ENCODE data around the gene DGKB. TPM values are rescaled to one million over a fixed set of nuclear protein-coding genes. Genes with fewer than 3 reads are reported as not detected.

The DGKB gene
- total RNA-seq, 1 donor from 2014 or later: not detected

DNA sequence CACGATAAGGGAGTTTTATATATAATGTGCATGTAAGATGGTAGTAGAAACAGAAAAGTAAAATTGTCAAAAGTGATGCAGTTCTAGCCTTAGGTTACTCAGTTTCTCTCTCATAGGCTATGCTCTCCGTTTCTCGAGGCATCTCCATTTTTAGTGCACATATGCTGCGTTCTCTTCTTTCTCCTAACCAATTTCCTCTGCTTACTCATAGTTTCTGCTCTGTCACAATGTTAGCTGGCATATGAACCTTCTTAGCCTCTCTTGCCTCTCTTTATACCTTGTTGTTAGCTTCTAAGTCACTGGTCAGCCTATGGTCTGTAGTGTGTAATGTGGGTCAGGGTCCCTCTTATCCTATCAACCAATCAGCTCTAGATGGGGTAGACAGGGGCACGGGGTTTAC lies 632.5 kb downstream of the DGKB start:
- TF ChIP-seq, protein P1, sequence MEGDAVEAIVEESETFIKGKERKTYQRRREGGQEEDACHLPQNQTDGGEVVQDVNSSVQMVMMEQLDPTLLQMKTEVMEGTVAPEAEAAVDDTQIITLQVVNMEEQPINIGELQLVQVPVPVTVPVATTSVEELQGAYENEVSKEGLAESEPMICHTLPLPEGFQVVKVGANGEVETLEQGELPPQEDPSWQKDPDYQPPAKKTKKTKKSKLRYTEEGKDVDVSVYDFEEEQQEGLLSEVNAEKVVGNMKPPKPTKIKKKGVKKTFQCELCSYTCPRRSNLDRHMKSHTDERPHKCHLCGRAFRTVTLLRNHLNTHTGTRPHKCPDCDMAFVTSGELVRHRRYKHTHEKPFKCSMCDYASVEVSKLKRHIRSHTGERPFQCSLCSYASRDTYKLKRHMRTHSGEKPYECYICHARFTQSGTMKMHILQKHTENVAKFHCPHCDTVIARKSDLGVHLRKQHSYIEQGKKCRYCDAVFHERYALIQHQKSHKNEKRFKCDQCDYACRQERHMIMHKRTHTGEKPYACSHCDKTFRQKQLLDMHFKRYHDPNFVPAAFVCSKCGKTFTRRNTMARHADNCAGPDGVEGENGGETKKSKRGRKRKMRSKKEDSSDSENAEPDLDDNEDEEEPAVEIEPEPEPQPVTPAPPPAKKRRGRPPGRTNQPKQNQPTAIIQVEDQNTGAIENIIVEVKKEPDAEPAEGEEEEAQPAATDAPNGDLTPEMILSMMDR (IDR thresholded peaks at IDR 0.05): no peak
- no peak overlapping the region for H3K4me3 ChIP-seq
- no peaks in the 10 kb centered on the region for H3K4me1 ChIP-seq
- no peak overlapping the region for H3K27ac ChIP-seq
- no peaks in the 10 kb centered on the region for H3K27me3 ChIP-seq
- DNase-seq (ENCODE audit: low spot score in 2 of 2): no peak
- intact Hi-C loops (cut with DNase I): no loop called here
- no peaks in the 10 kb centered on the region for H3K9me3 ChIP-seq
- no peaks in the 10 kb centered on the region for H3K36me3 ChIP-seq

DNA sequence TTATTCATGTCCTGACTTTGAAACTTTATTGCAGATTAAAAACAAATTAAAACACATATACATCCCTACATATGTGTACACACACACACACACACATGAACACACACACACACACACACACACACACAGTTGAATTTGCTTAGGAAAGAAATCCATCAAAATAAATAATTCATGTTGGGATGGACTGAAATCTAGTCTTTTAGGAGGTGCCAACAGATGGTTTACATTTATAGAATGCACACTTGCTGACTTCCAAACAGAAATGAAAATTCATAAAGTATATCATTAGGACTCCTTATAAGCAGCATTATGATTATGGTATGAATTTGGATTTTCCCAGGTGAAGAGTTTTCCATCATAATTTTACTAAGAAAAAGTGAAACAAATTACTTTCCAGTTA lies 642.5 kb downstream of the DGKB start:
- no peaks in the 10 kb centered on the region for H3K36me3 ChIP-seq
- no peaks in the 10 kb centered on the region for H3K27me3 ChIP-seq
- H3K27ac ChIP-seq: no peak overlapping the region
- no peak for DNase-seq (ENCODE audit: low spot score in 2 of 2)
- no peaks in the 10 kb centered on the region for H3K9me3 ChIP-seq
- TF ChIP-seq, protein P1 (IDR thresholded peaks at IDR 0.05): no peak
- no peak overlapping the region for H3K4me3 ChIP-seq
- intact Hi-C loops (cut with DNase I): no loop called here
- no peaks in the 10 kb centered on the region for H3K4me1 ChIP-seq

- intact Hi-C loops (cut with DNase I): no loop called here
- Histone ChIP-seq H3K27me3 (no peaks in the 10 kb centered on the region), H3K4me3 (no peak overlapping the region)
Observed at GRCh38 chr7:14258861-14259260, 643.7 kb downstream of the DGKB start.

DNA sequence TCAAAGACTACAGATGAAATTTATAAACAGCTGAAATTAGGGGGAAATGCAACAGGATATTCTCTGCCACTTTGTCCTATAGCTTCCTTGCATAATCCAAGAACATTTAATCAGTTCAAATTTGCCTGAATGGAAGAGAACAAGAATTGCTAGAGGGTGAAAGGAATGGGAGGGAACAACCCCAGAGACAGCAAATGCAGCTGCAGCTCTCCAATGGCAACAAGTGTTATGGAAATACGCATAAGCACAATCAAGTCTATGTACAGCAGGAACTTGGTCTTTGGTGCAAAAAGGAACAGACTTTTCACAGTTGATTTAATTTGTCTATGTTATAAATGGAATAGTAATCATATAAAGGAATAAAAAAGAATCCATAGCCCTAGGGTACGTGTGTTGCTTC lies 644.1 kb downstream of the DGKB start:
- no peak overlapping the region for H3K27ac ChIP-seq
- H3K4me1 ChIP-seq: no peaks in the 10 kb centered on the region
- H3K4me3 ChIP-seq: no peak overlapping the region
- H3K36me3 ChIP-seq: no peaks in the 10 kb centered on the region
- H3K27me3 ChIP-seq: no peaks in the 10 kb centered on the region
- TF ChIP-seq, protein P1 (IDR thresholded peaks at IDR 0.05): no peak
- no peaks in the 10 kb centered on the region for H3K9me3 ChIP-seq
- intact Hi-C loops (cut with DNase I): no loop called here
- DNase-seq (ENCODE audit: low spot score in 2 of 2): no peak

More at GRCh38 chr7:14258861-14259260, 643.7 kb downstream of the DGKB start:
- Histone ChIP-seq H3K9me3 (no peaks in the 10 kb centered on the region), H3K36me3 (no peaks in the 10 kb centered on the region), H3K4me1 (no peaks in the 10 kb centered on the region), H3K27ac (no peak overlapping the region)
- TF ChIP-seq, protein P1 (IDR thresholded peaks at IDR 0.05): no peak
- DNase-seq (ENCODE audit: low spot score in 2 of 2): no peak

GRCh38 chr7:14252458-14252857 lies 650.1 kb downstream of the DGKB start:
- no peak for DNase-seq (ENCODE audit: low spot score in 2 of 2)
- H3K4me1 ChIP-seq: no peaks in the 10 kb centered on the region
- intact Hi-C loops (cut with DNase I): no loop called here
- H3K9me3 ChIP-seq: no peaks in the 10 kb centered on the region
- TF ChIP-seq, protein P1 (IDR thresholded peaks at IDR 0.05): no peak
- no peak overlapping the region for H3K4me3 ChIP-seq
- no peaks in the 10 kb centered on the region for H3K36me3 ChIP-seq
- no peak overlapping the region for H3K27ac ChIP-seq
- H3K27me3 ChIP-seq: no peaks in the 10 kb centered on the region

GRCh38 chr7:14242175-14242574 lies 660.4 kb downstream of the DGKB start:
- no peaks in the 10 kb centered on the region for H3K27me3 ChIP-seq
- intact Hi-C loops (cut with DNase I): no loop called here
- H3K4me1 ChIP-seq: no peaks in the 10 kb centered on the region
- H3K4me3 ChIP-seq: no peak overlapping the region
- TF ChIP-seq, protein P1 (IDR thresholded peaks at IDR 0.05): no peak
- H3K27ac ChIP-seq: no peak overlapping the region
- no peak for DNase-seq (ENCODE audit: low spot score in 2 of 2)
- H3K36me3 ChIP-seq: no peaks in the 10 kb centered on the region
- no peaks in the 10 kb centered on the region for H3K9me3 ChIP-seq

All from ascending aorta (tissue), 2 donors.